22Rv1 (cell line): ENCODE data around the gene ROGDI.

Experiments used
- H3K27ac ChIP-seq: fragments of 450-650 bp; 2 replicates; pipeline ENCODE4 v1.5.1; 2017
- CTCF ChIP-seq: fragments of 450-650 bp; IDR thresholded peaks from 2 replicates; pipeline ENCODE4 v1.5.1; 2017; ENCODE audit warnings: mild to moderate bottlenecking
- ZFX ChIP-seq: fragments of 450-650 bp; IDR thresholded peaks from 2 replicates; pipeline ENCODE4 v1.6.1; 2017; ENCODE audit warnings: antibody characterized with exemption, borderline replicate concordance

Gene ROGDI

GRCh38 chr16:4813251-4814003, 11.0 kb upstream of the ROGDI start:
- H3K27ac ChIP-seq = no peak overlapping the region

GRCh38 chr16:4811773-4812172, 9.3 kb upstream of the ROGDI start:
- TF ChIP-seq ZFX (no peak), CTCF (no peak)
- H3K27ac ChIP-seq = no peak overlapping the region

More at GRCh38 chr16:4813251-4814003, 11.0 kb upstream of the ROGDI start:
- no peak for TF ChIP-seq CTCF
- TF ChIP-seq ZFX = no peak

GRCh38 chr16:4811242-4811641, 8.8 kb upstream of the ROGDI start:
- TF ChIP-seq CTCF = no peak
- no peak for TF ChIP-seq ZFX
- H3K27ac ChIP-seq = no peak overlapping the region

- TF ChIP-seq ZFX = no peak
- no peak for TF ChIP-seq CTCF
- no peak overlapping the region for H3K27ac ChIP-seq
These were observed 3.8 kb upstream of the ROGDI start for GRCh38 chr16:4806280-4806679.

GRCh38 chr16:4805231-4805630, 2.8 kb upstream of the ROGDI start:
- no peak overlapping the region for H3K27ac ChIP-seq
- TF ChIP-seq ZFX = no peak

GRCh38 chr16:4803898-4804762, 1.7 kb upstream of the ROGDI start:
- peak overlapping the region; percentile 94 for H3K27ac ChIP-seq
- no peak for TF ChIP-seq CTCF
- no peak for TF ChIP-seq ZFX

- H3K27ac ChIP-seq = peak overlapping the region; percentile 94
- no peak for TF ChIP-seq ZFX
- no peak for TF ChIP-seq CTCF
These were observed 990 bp upstream of the ROGDI start for GRCh38 chr16:4803401-4803844.
